Measurements from ENCODE around the gene RPS16. TPM values are rescaled to one million over a fixed set of nuclear protein-coding genes. Genes with fewer than 3 reads are reported as not detected.
A peak's percentile ranks its signal among the peaks of the same experiment; 100 is the strongest.

RPS16 gene
- total and polyA plus RNA-seq, 2 of the 13 experiments (the other 11 are each of a cell fraction or from before 2014, with no cell fraction given), result 488 to 2,583 TPM

DNA sequence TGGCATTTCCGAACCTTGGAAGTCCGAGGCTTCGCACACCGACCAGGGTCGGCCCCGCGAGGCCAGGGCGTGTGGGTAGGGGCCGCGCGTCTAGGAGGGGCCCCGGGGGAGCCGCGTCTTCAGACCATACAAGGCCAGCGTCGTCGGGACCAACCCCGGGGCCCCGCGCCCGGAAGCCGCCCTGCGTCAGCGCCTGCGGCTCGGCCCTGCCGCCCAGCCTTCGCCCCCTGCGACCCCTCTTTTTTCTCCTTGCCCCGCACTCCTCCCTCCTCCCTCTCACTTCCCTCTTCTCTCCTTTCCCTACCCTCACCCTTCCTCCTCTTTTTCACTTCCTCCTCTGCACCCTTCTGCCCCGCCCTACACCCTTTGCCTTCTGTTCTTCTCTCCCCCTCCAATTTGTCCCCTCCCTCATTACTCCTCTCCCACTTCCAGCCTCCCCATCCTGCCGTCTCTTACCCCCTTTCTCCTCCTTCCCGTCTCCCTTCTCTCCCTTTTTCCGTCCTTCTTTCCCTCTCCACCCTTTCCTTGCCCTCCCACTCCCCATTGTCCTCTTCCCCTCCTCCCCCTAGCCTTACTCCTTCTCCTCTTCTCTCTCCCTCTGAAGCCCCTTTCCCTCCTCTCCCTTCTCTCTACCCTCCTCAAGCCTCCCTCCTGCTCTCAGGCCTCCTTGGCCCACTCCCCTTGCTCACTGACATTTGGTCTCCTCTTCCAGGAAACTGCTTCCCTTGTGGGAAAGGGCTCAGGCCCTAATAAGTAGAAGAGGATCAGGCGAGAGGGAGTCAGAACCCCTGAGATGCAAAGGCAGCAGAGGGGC is 25.5 kb downstream of the RPS16 start:
- peaks cover 0 to 3% of the 10 kb centered on the region in 2 experiments; a peak in 1 of 5 replicates for H3K36me3 ChIP-seq (replicated peaks in 1 of 2; ENCODE audit: control insufficient read depth in 1 of 2, insufficient read depth in 2 of 2, low read length in 2 of 2)
- H3K4me1 ChIP-seq (ENCODE audit: insufficient read depth, low read length), result peaks cover 55% of the 10 kb centered on the region
- peak overlapping the region; percentile 70 to 98 (median 97) for H3K4me3 ChIP-seq (replicated peaks in 1 of 3; ENCODE audit: insufficient read depth in 1 of 3, low read depth in 2 of 3, low read length in 3 of 3)
- H3K27ac ChIP-seq (ENCODE audit: extremely low read length, insufficient read depth, low read length), result peak overlapping the region; percentile 81
- peak overlapping the region; percentile 96 for H3K4me2 ChIP-seq (ENCODE audit: low read depth, low read length)
- FAIRE-seq (no peak), ATAC-seq (no peak; the same call in 2 of the 3 replicates), DNase-seq (ENCODE audit: low spot score) (no peak)
- H3K9ac ChIP-seq (ENCODE audit: insufficient read depth, low read depth, low read length), result peak overlapping the region; percentile 83
- H2AFZ ChIP-seq (ENCODE audit: low read length), result no peak overlapping the region
- H3K9me3 ChIP-seq (ENCODE audit: low read length), result no peaks in the 10 kb centered on the region
- ChIA-PET POLR2A (interaction anchor here (5.8 kb wide), 1 partner anchor 19 kb away, joined by 43 read pairs; the partner anchor contains the start of genes MED29 and PAF1), CTCF (ENCODE audit: low intra/inter-chr PET ratio, low total read pairs) (interaction anchor here (5.1 kb wide), 1 partner anchor 13 kb away, joined by 127 read pairs; no protein-coding TSS in a partner anchor)
- intact Hi-C loops (cut with micrococcal nuclease; ENCODE audit: unreplicated experiment) (loop anchor here (5.0 to 10.0 kb wide), 3 partner anchors 68 to 288 kb away; partner anchors contain the start of genes EID2B and SAMD4B), in situ Hi-C loops (cut with HindIII; ENCODE audit: extremely low pct_ligation_motif_present, low pct_unique_long_range_greater_than_20kb) (no loop called here)
- peaks cover 39% of the 10 kb centered on the region for H3K79me2 ChIP-seq (ENCODE audit: insufficient read depth, low read length)
- BruUV-seq (replicated peaks), result no TSS peak
- WGBS (ENCODE audit: low lambda C conversion rate), result 2% methylated on average over 12 of the region's 35 CpGs
- no peaks in the 10 kb centered on the region; a peak in 1 of 5 replicates for H3K27me3 ChIP-seq (ENCODE audit: control insufficient read depth in 1 of 2, insufficient read depth in 2 of 2, low read length in 2 of 2)
- peaks cover 20% of the 10 kb centered on the region; the same call in 1 of the 2 replicates for H4K20me1 ChIP-seq (ENCODE audit: insufficient read depth, low read length)
- TF ChIP-seq ZNF557 (CRISPR knock-in tag; IDR thresholded peaks at IDR 0.05) (no peak), NFRKB (IDR thresholded peaks at IDR 0.05) (no peak), IRF2 (CRISPR knock-in tag; IDR thresholded peaks at IDR 0.05) (no peak), ZNF441 (CRISPR knock-in tag; IDR thresholded peaks at IDR 0.05; ENCODE audit: borderline replicate concordance) (no peak), DMAP1 (CRISPR knock-in tag; IDR thresholded peaks at IDR 0.05) (no peak), ZNF713 (CRISPR knock-in tag; IDR thresholded peaks at IDR 0.05) (no peak), MAFF (IDR thresholded peaks at IDR 0.05; ENCODE audit: low read depth, low read length) (no peak)
- TF ChIP-seq, protein P1, sequence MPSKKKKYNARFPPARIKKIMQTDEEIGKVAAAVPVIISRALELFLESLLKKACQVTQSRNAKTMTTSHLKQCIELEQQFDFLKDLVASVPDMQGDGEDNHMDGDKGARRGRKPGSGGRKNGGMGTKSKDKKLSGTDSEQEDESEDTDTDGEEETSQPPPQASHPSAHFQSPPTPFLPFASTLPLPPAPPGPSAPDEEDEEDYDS (CRISPR knock-in tag; IDR thresholded peaks at IDR 0.05), result no peak
- TF ChIP-seq, protein P2, sequence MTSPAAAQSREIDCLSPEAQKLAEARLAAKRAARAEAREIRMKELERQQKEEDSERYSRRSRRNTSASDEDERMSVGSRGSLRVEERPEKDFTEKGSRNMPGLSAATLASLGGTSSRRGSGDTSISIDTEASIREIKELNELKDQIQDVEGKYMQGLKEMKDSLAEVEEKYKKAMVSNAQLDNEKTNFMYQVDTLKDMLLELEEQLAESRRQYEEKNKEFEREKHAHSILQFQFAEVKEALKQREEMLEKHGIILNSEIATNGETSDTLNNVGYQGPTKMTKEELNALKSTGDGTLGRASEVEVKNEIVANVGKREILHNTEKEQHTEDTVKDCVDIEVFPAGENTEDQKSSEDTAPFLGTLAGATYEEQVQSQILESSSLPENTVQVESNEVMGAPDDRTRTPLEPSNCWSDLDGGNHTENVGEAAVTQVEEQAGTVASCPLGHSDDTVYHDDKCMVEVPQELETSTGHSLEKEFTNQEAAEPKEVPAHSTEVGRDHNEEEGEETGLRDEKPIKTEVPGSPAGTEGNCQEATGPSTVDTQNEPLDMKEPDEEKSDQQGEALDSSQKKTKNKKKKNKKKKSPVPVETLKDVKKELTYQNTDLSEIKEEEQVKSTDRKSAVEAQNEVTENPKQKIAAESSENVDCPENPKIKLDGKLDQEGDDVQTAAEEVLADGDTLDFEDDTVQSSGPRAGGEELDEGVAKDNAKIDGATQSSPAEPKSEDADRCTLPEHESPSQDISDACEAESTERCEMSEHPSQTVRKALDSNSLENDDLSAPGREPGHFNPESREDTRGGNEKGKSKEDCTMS (CRISPR knock-in tag; conservative IDR thresholded peaks at IDR 0.05), result no peak
- TF ChIP-seq, protein P3, sequence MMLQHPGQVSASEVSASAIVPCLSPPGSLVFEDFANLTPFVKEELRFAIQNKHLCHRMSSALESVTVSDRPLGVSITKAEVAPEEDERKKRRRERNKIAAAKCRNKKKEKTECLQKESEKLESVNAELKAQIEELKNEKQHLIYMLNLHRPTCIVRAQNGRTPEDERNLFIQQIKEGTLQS (CRISPR knock-in tag; IDR thresholded peaks at IDR 0.05), result no peak
- TF ChIP-seq, protein P4, sequence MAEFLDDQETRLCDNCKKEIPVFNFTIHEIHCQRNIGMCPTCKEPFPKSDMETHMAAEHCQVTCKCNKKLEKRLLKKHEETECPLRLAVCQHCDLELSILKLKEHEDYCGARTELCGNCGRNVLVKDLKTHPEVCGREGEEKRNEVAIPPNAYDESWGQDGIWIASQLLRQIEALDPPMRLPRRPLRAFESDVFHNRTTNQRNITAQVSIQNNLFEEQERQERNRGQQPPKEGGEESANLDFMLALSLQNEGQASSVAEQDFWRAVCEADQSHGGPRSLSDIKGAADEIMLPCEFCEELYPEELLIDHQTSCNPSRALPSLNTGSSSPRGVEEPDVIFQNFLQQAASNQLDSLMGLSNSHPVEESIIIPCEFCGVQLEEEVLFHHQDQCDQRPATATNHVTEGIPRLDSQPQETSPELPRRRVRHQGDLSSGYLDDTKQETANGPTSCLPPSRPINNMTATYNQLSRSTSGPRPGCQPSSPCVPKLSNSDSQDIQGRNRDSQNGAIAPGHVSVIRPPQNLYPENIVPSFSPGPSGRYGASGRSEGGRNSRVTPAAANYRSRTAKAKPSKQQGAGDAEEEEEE (CRISPR knock-in tag; IDR thresholded peaks at IDR 0.05; ENCODE audit: borderline replicate concordance), result no peak

Measured in HepG2 (cell line).